HL-60/S4 (cell line): ENCODE results near the gene GJB2.

Source experiments
- in situ Hi-C: fragments of 300-500 bp; cut with MboI; formaldehyde crosslinking; loops from 2 replicates; pipeline ENCODE4 v1.14.3; 2022; ENCODE audit warnings: low sequenced_read_pairs

GJB2 gene

GRCh38 chr13:20144141-20144850 is 48.4 kb downstream of the GJB2 start:
- in situ Hi-C loops: no loop called here

GRCh38 chr13:20142927-20143480 is 49.7 kb downstream of the GJB2 start:
- in situ Hi-C loops: no loop called here

DNA sequence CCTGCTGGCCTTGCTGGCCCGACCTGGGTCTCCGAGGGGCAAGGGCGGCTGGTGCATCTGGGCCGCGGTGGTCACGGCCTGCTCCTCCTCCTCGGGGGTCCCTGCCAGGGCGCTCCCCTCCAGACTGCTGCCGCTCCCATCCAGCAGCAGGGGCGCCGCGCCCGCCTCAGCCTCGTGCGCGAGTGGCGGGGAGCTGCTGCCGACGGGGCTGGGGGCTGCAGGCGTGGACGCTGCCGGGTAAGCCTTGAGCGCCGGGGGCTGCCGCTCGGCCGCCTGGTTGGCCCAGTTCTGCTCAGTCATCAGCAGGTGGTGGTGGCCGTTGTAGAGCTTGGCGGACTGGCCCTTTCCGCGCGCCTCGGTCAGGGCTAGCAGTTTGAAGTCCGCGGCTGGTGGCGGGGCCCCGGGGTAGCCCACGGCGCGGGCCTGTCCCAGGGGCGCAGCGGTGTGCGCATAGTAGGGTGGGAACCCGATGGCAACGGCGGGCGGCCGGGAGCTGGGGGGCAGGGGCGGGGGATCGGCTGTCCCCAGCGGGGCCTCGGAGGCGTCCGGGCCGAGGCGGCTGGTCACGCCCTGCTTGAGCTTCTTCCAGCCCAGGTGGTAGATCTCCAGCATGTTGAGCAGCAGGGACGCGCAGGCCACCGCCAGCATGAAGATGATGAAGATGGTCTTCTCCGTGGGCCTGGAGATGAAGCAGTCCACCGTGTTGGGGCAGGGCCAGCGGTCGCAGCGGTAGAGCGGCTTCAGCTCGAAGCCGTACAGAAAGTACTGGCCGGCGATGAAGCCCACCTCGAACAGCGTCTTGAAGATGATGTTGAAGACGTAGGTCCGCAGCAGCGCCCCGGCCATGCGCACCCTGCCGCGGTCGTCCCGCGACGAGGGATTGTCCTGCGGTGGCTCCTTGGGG is 50.5 kb downstream of the GJB2 start:
- in situ Hi-C loops: no loop called here

- in situ Hi-C loops: no loop called here
Observed at GRCh38 chr13:20141238-20142022, 51.3 kb downstream of the GJB2 start.

- in situ Hi-C loops: no loop called here
Observed at GRCh38 chr13:20140487-20140886, 52.3 kb downstream of the GJB2 start.

DNA sequence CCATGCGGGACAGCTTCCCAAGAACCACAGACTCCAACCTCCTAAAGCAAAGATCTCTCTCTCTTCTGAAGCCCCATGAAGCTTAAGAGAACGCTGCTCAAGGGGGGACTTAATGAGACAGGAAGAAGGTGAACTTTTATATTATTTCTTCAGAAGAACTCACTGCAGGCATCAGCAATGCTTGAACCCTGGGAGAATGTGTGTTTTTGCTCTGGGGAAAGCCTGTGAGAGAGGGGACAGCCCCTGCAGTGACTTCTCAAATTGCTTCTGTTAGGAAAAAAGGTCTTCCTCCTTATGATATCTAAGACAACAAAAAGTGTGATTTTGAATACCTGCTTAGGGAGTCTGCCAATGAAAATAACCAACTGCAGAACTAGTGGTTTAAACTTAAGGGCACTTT is 54.9 kb downstream of the GJB2 start:
- in situ Hi-C loops: no loop called here
